HG03354 (cell line): ENCODE results near the gene RAE1.
A peak's percentile ranks its signal among the peaks of the same experiment; 100 is the strongest.

Source experiments
- ATAC-seq: cut with Tn5 transposase; IDR thresholded peaks from one replicate; pipeline ENCODE4 v1.9.1; 2021; ENCODE audit warnings: mild to moderate bottlenecking; ENCODE audit not compliant: unreplicated experiment, poor library complexity, severe bottlenecking

Gene RAE1

DNA sequence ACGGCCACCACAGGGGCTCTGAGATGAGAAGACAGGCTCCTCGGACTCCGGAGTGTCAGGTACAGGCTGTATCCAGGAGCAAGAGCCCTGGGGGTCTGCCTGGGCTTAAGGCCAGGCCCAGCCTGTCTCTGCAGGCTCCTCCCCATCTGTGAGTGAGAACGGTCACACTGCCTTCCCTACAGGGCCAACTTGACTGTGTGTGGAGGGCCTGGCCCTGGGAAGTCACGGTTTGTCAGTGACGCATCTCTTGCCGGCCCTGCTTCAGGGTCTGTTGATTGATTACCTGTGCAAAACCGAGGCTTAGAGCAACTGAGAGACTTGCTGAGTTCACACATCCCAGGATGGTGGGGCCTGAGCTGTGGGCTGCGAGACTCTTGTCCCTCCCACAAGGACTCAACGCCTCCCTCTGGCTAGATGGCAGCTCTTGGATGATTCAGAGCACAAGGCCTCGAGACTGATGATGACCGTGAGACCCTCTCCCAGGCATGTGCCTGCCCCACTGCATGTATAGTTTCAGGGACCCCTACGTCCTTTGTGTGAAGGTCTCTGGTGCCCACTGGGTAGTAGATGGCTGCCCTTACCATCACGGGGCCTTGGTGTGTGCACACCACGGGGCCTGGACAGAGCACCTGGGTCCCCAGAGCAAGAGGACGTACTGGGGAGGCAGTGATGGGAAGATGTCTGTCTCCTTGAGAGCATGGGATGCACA is 46.1 kb downstream of the RAE1 start:
- ATAC-seq, result no peak

DNA sequence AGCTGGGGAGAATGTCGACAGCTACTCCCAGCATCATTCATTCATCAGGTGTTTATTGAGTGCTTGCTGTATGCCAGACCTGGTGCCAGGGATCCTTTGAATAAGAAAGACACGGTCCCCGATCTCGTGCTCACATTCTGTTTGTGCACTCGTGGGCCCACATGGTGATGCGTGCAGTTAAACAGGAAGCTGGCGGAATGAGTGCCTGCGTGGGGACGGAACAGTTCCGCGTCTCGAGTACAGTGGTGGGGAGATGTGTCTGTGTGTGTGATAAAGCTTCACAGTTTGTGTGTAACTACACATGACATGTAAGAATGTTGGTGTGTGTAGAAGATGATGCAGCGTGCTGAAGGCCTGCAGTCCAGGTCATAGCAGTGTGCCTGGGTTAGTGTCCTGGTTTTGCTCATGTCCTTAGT is 46.6 kb downstream of the RAE1 start:
- peak; percentile 10 for ATAC-seq

- ATAC-seq, result peak; percentile 69
Observed at GRCh38 chr20:57398231-57398821, 47.3 kb downstream of the RAE1 start.

DNA sequence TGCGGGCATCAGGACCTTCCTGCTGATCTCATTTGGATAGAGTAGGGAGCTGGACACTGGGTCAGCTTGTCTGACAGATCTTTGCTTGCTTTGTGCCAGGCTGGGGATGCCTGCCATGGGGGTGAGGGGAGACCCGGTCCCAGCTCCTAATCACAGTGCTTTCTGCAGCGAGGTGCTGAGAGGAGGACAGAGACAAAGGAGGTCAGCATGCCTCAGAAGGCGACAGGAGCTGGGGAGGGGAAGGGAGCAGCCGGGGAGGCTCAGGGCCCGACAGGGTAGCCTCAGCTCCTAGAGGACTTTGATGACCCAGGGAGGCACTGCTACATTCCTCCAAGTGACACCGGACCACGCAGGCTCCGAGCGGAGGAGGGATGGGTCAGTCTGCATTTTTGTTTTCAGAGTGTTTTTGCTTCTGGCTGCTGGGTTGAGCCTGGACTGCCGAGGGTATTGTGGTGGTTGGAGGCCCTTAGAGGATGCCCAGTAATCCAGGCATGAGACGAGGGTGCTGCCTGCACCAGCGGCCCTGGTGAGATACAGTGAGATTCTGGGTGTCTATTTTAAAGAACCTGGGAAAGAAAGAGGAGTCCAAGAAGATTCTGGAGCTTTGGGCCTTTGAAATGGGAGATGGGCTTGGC is 48.0 kb downstream of the RAE1 start:
- ATAC-seq, result no peak

DNA sequence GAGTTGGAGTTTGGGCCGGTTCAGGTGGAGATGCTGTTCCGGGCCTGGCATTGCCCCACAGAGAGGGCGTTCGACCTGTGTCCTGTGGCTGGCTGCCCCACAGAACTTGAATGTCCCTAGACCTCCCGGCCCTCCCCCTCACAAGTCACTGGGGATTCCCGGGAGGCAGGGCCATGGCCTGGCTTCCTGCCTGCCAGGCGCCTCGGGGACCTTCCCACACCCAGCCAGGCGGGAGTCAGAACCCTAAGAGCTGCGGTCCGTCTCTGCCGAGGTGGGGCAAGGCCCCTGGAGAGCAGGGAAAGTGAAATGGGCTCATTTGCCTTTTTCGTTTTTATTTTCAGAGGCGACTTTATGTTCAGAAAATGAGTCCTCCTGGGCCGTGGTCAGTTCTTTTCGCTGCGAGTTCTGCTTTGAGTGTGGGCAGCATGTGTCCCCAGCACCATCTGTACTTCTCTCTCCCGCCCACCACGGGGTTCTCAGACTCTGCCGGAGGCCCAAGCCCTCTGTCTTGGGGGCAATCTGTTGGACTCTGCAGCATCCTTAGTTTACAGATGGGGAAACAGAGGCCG is 48.6 kb downstream of the RAE1 start:
- peak; percentile 35 for ATAC-seq

GRCh38 chr20:57400231-57400701 is 49.2 kb downstream of the RAE1 start:
- ATAC-seq, result no peak

DNA sequence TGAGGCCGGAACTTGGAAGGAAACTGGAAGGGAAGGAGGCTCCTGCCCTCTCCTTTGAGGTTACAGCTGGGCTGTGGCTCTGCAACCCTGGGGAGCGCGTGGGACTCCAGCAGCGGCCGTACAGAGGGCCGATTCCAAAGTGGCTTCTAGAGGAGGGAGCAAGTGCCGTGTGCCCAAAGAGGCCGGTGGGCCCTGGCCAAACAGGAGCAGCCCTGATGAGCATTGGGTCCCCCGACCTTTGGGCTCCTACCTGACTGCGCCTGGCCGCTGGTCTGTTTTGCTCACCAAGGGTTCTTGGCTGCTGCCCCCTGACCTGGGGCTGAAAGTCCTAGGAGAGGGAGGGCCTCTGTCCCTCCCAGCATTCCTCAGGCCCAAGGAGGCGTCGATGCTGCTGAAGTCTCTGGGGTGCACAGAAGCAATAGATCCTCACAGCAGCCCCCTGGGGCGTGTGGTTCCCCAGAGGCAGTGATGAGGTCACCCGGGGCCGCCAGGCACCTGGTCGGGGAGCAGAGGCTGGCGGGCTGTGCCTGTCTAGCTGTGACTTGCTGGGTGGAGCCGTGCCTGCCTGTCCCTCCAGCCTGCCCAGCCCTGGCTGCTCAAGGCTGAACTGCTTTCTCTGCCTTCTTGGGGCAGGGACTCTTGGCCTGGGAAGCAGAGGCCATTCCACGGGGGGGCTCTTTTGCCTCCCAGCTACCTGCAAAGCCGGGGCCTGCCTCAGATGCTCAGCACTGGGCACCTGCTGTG is 49.9 kb downstream of the RAE1 start:
- ATAC-seq, result peak; percentile 29

DNA sequence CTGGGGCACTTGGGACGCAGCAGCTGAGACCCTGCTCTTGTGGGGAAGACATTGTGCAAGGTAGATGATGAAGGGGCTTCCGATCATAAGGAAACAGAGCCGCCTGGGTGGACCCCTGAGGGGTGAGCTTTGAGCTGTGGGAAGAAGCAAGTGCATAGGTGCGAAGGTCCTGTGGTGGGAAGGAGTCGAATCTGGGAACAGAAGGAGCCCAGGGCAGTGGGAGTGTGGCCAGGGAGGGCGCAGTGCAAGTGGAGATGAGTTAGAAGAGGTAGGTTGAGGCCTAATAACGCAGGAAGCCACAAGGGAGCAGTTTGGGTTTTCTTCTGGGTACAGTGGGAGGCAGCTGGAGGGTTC is 50.5 kb downstream of the RAE1 start:
- no peak for ATAC-seq

DNA sequence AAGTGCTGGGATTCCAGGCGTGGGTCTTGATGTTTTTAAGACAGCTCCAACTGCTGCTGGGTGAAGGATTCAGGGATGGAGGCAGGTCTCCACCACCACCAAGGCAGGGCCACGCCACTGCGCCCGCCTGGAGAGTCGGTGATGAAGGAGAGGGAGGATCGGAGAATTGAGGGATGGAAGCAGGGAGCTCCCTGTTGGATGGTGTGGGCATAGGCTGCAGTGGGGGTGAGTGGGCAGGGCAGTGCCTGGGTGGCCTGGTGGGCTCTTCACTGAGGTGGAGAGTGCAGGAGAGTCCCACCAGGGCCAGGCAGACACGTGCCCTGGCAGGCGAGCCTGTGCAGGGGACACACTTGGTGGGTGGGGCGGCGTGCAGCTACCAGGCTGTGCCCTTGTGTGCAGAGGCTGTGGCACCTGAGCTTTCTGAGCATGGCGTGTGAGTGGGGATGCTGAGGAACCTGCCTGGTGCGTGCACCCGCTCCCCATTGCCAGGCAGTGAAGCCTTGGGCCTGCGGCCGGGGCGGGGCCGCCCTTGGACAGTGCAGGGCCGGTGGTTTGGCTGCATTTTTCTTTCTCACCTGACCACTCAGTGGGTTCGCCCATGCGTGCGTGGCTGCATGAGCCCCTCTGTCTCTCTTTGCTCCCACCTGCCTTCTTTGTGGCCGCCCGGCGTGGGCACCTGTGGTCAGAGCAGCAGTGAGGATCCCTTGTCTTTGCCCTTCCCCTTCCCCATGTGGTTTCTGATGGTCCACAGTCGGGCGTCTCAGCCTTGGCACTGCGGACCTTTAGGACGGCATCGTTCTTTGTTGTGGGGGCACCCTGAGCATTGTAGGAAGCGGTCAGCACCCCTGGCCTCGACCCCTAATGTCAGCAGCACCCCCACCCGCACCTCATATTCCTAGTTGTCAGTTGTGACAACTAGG is 51.4 kb downstream of the RAE1 start:
- no peak for ATAC-seq

GRCh38 chr20:57403216-57403615 is 52.2 kb downstream of the RAE1 start:
- ATAC-seq, result no peak

DNA sequence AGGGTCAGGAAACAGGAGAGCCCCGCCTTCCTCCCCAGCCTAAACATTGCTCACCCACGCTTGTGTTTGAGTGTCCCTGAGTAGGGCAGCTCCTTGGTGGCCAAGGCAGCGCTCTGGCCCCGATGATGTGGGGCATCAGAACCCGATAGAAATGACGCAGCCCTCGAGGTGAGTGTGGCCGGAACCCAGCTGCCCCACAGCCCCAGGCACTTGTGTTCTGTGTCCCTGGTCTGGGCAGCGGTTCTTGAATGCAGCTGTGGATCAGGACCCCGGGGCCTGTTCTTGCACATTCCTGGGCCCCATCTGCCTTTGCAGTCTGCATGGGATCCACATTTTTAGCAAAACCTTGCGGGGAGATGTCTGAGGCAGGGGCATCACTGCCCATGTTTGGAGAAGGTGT is 53.0 kb downstream of the RAE1 start:
- no peak for ATAC-seq

GRCh38 chr20:57404419-57405072 is 53.5 kb downstream of the RAE1 start:
- ATAC-seq, result no peak

DNA sequence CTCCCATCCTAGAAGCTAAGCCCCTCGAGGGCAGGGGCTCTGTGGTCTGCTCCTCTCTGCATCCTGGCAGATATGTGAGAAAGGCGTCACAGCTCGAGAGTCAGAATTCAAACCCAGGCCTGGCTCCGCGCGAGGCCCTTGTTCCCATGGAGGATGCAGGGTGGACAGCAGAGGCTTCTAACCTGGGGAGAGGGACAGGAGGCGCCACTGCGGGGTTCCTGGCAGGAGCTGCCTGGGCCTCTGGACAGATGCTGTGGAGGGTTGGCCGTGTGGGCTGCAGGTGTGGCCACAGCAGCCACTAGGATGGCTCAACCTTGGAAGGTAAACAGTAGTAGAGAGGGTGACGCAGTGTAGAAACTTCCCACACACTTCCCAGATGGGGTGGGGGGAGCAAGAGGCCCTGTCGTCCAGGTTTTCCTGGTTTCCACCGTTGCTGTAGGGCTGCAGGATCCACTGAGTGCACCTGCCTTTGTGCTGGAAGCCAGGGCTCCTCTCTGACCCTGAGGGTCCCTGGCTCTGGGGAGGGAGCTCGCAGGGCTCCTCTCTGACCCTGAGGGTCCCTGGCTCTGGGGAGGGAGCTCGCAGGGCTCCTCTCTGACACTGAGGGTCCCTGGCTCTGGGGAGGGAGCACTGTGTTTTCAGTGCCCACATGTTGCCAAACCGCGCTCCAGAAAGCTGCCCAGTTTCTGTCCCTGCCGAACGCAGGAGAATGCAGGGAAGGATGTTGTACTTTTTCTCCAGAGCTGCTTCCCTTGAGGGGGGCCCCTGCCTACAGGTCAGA is 54.4 kb downstream of the RAE1 start:
- no peak for ATAC-seq

- no peak for ATAC-seq
Observed at GRCh38 chr20:57407541-57407956, 56.5 kb downstream of the RAE1 start.

- ATAC-seq, result no peak
Observed at GRCh38 chr20:57408131-57408530, 57.1 kb downstream of the RAE1 start.

DNA sequence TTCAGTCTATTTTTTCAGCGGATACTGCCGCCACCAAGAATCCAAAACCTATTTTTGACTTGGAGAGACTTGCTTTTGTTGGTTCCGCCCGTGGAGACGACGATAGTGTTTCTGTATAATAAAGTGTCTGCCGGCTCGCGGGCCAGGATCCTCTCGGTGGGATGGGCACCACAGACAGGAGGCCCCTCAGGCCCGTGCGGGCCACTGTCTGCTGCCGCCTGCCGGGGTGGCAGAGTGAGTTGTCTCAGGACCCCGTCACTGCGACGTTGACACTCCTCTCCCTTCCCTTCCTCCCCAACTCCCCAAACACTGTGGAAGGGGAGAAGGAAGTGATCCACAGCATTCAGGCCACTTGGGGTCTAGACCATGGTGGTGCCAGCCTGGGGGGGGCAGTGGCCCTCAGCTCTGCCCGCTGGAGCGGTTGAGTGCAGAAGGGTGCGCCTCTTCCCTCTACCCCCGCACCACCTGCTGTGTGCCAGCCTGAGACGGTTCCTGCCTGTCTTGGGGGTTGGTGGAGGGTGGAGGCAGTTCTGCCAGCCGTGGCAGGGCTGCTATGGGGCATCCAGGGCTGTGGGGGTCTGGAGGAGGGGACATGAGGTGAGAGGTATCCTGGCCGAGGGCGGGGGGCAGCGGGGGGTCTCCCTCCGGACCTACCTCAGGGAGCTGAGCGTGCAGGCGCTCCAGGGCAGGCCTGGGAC is 57.6 kb downstream of the RAE1 start:
- no peak for ATAC-seq

DNA sequence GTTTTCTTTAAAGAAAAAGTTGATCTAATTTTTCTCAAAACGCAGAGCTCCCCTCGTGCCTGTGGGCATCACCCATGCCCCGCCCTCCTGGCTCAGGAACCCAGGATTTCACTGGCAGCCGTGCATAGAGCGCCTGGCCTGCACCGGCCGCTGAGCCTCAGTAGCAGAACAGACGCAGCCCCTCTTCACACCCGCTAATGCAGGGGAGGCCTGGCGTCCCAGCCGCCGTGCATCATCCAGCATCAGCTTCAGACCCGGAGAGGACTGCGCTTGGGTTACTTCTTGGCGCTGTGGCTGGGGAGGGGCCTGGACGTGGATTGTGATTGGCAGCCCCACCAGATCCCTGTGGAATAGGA is 58.2 kb downstream of the RAE1 start:
- ATAC-seq, result no peak
